SHP77 (cell line): Measurements from ENCODE around the gene BCAS2.

Source experiments
- DNase-seq, 2 experiments: peaks; one replicate each; lab custom pipeline; 2025; lab: John Stamatoyannopoulos, UW

Gene BCAS2

DNA sequence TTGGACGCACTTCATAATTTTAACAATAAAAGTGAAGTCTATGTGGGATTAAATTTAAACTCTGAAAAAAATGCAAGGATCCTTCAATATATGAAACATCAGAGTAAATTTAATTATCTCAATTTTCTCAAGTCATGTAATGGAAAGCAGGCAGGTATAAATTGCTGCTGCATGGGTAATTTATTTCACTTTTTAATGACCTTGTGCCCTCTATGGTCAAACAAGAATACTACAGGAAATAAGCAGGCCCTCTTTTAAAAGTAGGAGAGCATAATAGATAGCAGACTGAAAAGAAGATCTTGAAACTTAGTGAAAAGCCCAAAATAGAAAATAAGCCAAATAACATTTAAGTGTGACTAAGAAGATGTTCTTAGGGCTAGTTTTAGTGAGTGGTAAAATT, 22.9 kb downstream of the BCAS2 start:
- no peak for DNase-seq

DNA sequence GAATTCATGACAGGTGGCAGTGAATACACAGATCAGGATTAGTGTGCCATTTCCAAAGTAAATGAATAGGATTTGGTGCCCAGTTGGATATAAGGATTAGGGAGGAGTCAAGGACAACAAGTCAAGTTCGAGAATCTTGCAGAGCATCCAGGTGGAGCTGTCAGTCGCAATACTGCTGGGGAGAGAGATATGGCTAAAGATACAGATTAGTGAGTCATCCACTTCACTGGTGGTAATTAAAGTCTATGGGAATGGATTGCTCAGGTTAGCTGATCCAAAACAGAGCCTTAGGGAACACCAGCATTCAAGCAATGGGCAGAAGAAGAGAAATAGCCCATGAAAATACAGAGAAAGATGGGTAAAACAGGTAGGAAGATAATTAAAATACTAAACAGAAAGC, 26.8 kb downstream of the BCAS2 start:
- DNase-seq, result no peak

DNA sequence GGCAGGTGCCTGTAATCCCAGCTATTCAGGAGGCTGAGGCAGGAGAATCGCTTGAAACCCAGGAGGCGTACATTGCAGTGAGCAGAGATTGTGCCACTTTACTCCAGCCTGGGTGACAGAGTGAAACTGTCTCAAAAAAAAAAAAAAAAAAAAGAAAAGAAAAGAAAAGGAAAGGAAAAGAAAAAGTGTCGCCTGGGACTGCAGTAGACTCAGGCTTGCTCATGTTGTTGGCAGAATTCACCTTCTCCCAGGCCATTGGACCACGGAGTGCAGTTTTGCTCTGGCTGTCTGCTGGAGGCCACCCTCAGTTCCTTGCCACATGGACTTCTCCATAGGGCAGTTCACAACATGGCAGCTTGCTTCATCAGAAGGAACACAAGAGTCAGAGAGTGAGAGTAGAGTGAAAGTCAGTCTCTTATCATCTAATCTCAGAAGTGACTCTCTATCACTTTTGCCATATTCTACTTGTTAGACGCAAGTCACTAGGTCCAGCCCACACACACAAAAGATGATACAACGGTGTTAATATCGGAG, 29.2 kb downstream of the BCAS2 start:
- DNase-seq, result no peak

DNA sequence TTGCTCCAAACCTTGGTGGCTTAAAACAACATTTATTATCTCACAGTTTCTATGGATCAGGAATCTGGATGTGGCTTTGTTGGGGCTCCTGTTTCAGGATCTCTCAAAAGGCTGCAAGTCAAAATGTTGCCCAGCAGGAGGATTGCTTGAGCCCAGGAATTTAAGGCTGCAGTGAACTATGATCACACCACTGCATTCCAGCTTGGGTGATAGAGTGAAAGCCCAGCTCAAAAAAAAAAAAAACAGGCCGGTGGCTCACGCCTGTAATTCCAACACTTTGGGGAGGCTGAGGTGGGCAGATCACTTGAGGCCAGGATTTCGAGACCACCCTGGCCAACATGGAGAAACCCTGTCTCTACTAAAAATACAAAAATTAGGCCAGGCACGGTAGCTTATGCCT, 30.0 kb downstream of the BCAS2 start:
- DNase-seq, result no peak

DNA sequence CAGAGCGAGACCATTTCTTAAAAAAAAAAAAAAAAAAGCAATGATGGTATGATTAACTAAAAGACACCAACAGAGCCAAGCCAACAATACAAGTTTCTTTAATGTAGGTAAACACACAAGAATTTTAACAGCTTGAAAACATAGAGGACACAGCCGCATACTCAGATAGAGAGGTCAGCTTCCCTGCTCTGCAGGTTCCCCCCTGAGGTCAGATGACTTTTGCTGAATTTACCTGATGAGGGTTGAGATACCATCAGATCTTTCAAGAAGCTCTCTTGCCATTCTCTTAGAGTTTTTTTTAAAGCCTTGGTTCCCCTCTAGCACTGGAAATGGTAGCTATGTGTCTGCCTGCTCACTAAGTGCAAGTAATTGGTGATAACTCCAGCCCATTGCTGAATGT, 31.1 kb downstream of the BCAS2 start:
- DNase-seq, result no peak

DNA sequence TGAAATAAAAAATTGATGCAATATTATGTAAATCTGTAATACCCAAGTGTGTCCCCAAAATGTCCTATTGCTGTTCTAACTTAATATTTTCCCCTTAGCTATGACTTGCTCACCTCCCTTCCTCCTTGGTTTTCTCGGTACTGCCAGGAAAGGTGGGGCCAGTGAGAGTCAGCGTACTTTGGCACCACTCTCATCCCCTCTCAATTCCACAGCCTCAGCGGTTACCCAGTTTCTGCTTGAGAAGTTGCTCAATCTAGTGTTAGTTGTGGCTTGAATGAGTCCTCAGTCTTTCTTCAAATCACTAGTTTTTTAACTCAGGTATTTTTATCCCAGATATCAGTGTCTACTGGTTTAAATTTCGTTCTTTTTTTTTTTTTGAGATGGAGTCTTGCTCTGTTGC, 32.3 kb downstream of the BCAS2 start:
- no peak for DNase-seq

DNA sequence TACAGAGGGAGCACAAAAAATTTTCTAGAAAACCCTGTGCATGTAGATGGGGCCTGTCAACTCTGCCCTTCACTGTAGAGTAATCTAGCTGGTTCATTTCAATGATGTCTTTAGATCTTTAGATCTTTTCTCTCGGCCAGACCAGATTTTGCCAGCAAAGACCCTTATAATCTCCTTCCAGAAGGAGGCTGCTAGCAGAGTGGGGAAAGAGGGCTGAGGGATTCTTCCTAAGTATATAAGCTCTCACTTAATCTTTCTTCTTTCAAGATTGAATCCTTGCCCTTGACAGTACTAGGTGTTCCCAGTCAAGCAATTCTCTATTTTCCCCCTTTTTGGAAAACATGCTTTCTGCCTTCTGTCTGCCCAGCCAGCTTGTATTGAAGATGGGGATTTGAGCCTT, 34.3 kb downstream of the BCAS2 start:
- DNase-seq, result no peak

DNA sequence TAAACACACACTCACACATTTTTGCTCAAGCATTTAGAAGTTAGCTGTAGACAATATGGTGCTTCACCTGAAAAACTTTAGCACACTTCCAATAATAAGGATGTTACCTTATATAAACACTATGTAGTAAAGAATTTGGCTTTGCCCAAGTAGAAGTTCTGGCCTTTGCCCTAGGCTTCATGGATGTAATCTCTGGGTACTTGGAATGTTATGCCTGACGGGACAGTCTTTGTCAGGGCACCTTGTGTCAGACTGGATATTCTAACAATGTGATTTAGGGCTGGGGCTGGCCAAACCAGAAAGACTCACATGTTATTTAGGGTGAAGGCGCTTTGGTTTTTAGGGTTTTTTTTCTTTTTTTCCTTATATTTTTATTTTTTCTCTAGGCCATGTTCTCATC, 35.6 kb downstream of the BCAS2 start:
- no peak for DNase-seq

DNA sequence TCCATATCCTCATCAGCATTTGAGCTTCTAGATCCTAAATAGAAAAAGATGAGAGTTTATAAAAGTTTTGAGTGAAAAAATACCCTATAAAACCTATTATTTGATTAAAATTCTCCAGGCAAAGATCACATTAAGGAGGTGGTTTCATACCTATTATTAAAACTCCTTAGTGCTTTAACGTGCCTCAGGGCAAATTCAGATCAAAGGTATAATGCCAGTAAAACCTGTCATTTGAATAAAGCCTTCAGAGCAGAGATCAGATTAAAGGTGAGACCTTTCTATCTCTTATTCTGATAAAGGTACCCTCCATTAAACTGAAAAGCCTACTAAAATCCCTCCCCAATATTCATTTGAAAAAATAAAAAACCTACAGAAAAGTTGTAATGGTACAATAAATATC, 36.1 kb downstream of the BCAS2 start:
- DNase-seq, result no peak

DNA sequence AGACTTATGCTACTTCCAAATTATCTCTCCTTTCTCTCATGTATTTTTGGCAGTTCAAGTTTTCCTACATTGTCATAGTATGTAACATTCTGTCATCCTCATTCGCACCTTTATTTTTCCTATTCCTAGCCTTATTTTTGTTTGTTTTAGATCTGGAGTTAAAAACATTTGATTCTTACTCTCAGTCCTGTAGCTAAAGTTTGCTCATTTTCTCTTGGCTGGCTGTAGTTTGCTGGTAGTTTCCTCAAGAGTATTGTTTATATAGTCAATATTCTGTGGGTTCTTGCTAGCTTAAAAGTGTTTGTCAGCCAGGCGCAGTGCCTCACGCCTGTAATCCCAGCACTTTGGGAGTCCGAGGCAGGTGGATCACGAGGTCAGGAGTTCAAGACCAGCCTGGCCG, 40.6 kb downstream of the BCAS2 start:
- DNase-seq, result no peak

DNA sequence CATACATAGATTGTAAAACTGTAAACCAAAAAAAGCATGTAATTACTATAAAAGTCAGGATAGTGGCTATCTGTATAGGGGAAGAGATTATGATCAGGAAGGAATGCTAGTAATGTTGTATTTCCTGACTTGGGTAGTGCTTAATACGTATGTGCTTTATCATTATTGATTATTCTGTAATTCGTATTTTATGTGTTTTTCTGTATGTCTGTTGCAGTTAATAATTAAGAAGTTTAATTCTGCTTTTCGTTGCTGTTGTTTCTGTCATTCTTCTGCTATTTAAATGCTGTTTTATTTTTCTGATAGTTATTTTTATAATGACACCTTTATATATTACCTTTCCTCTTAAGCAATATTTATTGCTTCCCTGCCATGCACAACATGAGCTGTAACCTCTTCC, 41.1 kb downstream of the BCAS2 start:
- DNase-seq, result no peak

DNA sequence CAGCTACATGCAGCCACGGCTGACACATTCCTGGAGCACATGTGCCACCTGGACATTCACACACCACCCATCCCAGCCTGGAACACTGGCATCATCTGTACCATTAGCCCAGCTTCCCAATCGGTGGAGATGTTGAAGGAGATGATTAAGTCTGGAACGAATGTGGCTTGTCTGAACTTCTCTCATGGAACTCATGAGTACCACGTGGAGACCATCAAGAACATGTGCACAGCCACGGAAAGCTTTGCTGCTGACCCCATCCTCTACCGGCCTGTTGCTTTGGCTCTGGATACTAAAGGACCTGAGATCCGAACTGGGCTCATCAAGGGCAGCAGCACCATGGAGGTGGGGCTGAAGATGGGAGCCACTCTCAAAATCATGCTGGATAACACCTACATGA, 45.4 kb downstream of the BCAS2 start:
- no peak for DNase-seq

DNA sequence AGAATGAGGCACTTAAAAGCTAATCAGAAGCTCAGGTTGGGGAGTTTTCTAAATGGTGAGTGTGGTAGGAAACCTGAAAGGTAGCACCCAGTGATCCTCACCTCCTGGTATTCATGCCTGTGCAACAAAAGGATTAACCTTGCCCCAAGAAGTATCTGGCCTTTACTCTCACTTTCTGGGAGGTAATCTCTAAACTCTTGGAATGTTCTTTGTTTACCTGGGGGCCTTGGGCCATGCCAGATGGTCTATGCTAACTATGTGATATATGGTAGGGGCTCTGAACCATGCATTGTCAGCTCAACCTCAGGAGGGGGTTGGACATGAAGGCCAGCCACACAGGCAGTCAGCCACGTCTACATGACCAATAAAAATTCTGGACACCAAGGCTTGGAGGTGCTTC, 46.0 kb downstream of the BCAS2 start:
- no peak for DNase-seq

DNA sequence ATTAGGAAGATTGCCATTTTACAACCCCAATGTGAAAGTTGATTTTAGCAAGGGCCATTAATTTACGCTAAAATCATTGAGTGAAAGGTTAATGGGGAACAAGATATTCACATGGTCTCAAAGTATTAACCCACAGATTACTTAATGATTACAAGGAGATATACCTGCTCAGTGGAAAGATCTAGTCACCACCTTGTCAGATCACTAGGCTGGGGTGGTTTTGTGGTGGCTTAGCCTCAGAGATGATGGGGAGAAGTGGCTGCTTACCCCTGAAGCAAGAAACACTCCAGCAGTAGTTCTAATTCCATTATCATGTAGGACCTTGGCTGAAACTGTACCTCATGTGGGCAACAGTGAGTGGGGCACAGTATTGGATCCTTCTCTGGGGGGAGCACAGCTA, 50.3 kb downstream of the BCAS2 start:
- DNase-seq, result no peak

DNA sequence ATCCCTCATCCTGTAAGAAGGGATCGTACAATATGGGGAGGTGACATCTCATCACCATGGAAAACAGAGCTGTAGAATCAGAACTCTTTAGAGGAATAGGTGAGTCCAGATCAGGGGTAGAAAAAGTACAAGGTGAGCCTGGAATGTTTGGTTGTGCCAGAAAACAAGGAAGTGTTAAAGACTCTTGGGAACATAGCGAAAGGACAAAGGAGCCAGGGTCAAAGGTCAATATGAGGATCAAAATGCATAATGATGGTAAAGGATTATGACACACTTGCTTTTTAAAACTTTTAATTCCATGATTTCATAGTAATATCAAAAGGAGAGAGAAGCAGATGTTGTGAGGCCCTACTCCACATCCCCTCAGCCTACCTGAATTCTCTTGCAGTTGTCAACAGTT, 51.2 kb downstream of the BCAS2 start:
- no peak for DNase-seq

DNA sequence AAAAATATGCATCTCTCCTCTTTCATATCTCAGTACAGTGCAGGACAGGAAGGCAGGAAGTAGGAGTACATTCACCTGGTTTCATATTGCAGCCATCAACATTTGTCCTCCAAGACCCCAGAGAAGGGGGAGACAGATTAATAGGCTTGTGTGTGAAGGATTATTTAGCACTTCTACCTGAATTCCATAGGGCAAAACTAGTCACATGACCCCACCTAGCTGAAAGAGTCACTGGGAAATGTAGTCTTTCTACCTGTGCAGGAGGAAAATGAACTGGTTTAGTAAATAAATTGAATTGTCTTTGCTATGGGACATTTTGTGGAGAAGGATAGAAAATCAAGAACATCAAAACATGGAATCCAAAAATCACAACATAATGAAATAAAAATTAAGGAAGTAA, 56.5 kb downstream of the BCAS2 start:
- no peak for DNase-seq

DNA sequence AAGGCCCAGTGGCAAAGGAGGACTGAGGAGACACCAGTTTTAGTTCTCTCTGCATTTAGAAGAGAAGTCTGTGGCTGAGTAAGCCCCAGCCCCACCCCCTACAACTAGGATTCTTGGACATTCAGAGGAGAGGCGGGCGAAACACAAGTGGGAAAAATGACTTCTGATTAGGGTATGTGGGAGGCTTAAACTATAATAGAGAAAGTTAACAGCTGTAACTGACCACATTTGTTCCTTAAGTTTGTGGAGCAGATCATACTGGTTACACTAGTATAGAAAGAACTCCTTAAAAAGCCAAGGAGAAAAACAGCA, 59.2 kb downstream of the BCAS2 start:
- no peak for DNase-seq

DNA sequence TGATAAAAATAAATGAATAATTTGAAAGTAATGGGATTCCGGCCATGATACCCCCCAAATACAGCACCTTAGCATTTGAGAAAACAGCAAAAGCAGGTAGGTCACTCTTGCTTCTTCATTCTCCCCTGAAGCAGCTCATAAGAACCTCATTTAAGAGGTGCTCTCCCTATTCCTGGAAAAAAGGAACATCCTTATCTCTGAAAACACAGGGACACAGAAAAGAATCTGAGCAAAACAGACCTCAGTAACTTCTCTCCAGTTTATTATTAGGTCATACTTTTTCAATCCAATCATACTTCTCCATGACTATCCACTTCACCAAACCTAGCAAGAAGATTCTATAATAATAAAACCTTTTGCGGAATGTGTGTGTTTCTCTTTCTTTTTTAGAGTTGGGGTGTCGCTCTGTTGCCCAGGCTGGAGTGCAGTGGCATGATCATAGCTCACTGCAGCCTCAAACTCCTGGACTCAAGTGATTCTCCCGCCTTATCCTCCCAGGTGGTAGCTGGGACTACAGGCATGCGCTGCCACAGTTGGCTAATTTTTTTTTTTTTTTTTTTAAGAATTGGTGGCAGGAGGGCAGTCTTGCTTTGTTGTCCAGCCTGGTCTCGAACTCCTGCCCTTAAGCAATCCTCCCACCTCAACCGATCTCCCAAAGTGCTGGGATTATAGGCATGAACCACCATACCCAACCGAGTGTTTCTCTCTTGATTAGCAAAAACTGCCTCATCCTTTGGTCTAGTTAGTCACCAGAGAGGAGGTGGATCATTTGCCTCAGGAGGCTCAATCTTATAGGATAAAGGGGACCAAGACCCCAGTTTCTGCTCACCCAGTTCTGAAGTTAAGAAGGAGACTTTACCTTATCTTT, 59.8 kb downstream of the BCAS2 start:
- no peak for DNase-seq
